GM19328 (cell line): ENCODE results near the gene SLC29A1.

Experiments
- ATAC-seq: cut with Tn5 transposase; IDR thresholded peaks from one replicate; pipeline ENCODE4 v1.9.1; 2021; ENCODE audit warnings: mild to moderate bottlenecking, moderate library complexity; ENCODE audit not compliant: unreplicated experiment

SLC29A1 gene

GRCh38 chr6:44234101-44235025 lies 11.0 kb downstream of the SLC29A1 start:
- no peak for ATAC-seq

GRCh38 chr6:44235269-44235668 lies 11.9 kb downstream of the SLC29A1 start:
- ATAC-seq, result no peak

GRCh38 chr6:44235891-44236516 lies 12.6 kb downstream of the SLC29A1 start:
- ATAC-seq, result no peak

GRCh38 chr6:44237021-44237812 lies 13.8 kb downstream of the SLC29A1 start:
- peak; percentile 39 for ATAC-seq

- ATAC-seq, result peak; percentile 63
Measured at GRCh38 chr6:44237813-44238433, 14.5 kb downstream of the SLC29A1 start.

GRCh38 chr6:44238687-44239350 lies 15.4 kb downstream of the SLC29A1 start:
- no peak for ATAC-seq

- no peak for ATAC-seq
Measured at GRCh38 chr6:44243345-44243744, 19.9 kb downstream of the SLC29A1 start.

- ATAC-seq, result no peak
Measured at GRCh38 chr6:44245391-44245911, 22.1 kb downstream of the SLC29A1 start.

- ATAC-seq, result peak; percentile 44
Measured at GRCh38 chr6:44245912-44246662, 22.7 kb downstream of the SLC29A1 start.

- peak; percentile 49 for ATAC-seq
Measured at GRCh38 chr6:44246663-44247337, 23.4 kb downstream of the SLC29A1 start, which contains the start of gene HSP90AB1. HSP90AB1 (plus strand) TSS chr6:44247101; CDS start chr6:44248630, 1,529 bp downstream.

GRCh38 chr6:44247338-44248302 lies 24.2 kb downstream of the SLC29A1 start:
- no peak for ATAC-seq

GRCh38 chr6:44248579-44248978 lies 25.2 kb downstream of the SLC29A1 start:
- no peak for ATAC-seq

- no peak for ATAC-seq
Measured at GRCh38 chr6:44249082-44249748, 25.8 kb downstream of the SLC29A1 start.

GRCh38 chr6:44250067-44250717 lies 26.8 kb downstream of the SLC29A1 start:
- no peak for ATAC-seq

GRCh38 chr6:44250718-44251123 lies 27.3 kb downstream of the SLC29A1 start:
- ATAC-seq, result no peak
